ENCODE measurements around the gene CPNE9.

- no peak for TF ChIP-seq CTCF (IDR thresholded peaks at IDR 0.05)
- TF ChIP-seq POLR2A (IDR thresholded peaks at IDR 0.05): no peak
Observed at GRCh38 chr3:9698293-9698692, 5.3 kb upstream of the CPNE9 start.
